K562 (cell line): ENCODE data around the gene DGKB. TPM values are rescaled to one million over a fixed set of nuclear protein-coding genes. Genes with fewer than 3 reads are reported as not detected.
A peak's percentile ranks its signal among the peaks of the same experiment; 100 is the strongest.

ENCODE experiments used
- ATAC-seq: fragments of 200-7000 bp; cut with Tn5 transposase; 3 replicates; pipeline ENCODE4 v1.9.1; 2020; ENCODE audit warnings: moderate library complexity
- BruUV-seq: library from RNA; stranded (reverse); fragments of 400-500 nt; replicated peaks from 2 replicates; lab custom pipeline; 2021; lab: Mats Ljungman, UMichigan
- CTCF ChIA-PET: fragments of 300-600 bp; formaldehyde crosslinking; extraction: SDS; loops from one replicate; lab custom pipeline; 2021; ENCODE audit warnings: low intra/inter-chr PET ratio; lab: Yijun Ruan, JAX
- POLR2A ChIA-PET: fragments of 300-600, 350-650 bp; sonication (Branson Sonifier 250); formaldehyde crosslinking; extraction: SDS; loops from one replicate; lab custom pipeline; 2021; ENCODE audit warnings: antibody characterized with exemption, inconsistent platforms; lab: Yijun Ruan, JAX
- DNase-seq, 4 experiments: peaks; one replicate each; pipeline versions ENCODE4 v3.0.0 to v3.0.0-alpha.2; 2011 to 2018; ENCODE audit warnings: low spot score in 3 of 4, mixed read lengths in 3 of 4; ENCODE audit errors: extremely low read depth in 1 of 4
- FAIRE-seq: peaks from 2 replicates; lab custom pipeline; 2011; peaks lifted over from hg19 to GRCh38; lab: Jason Lieb, UNC
- H2AFZ ChIP-seq: 2 replicates; pipeline ENCODE4 v1.6.0; 2011; ENCODE audit warnings: low read depth, low read length, control low read depth, inconsistent platforms
- H3K27ac ChIP-seq: fragments of 200-600 bp; 3 replicates; pipeline ENCODE4 v1.8.0; 2011; ENCODE audit warnings: low read depth, mild to moderate bottlenecking, control low read depth, inconsistent platforms, low read length, moderate library complexity, mixed read lengths; ENCODE audit errors: extremely low read depth
- H3K27me3 ChIP-seq, 2 experiments: fragments of 300-600 bp in 1 of 2; 2 replicates in 1 of 2; 3 replicates in 1 of 2; pipeline versions ENCODE4 v1.6.0 to v1.8.0; 2011; ENCODE audit warnings: inconsistent platforms in 2 of 2, low read length in 2 of 2, mild to moderate bottlenecking in 1 of 2, mixed read lengths in 1 of 2, moderate library complexity in 1 of 2; ENCODE audit not compliant: control insufficient read depth in 2 of 2, insufficient read depth in 2 of 2
- H3K36me3 ChIP-seq: fragments of 300-600 bp; 3 replicates; pipeline ENCODE4 v1.8.0; 2011; ENCODE audit warnings: mild to moderate bottlenecking, low read length, inconsistent platforms; ENCODE audit not compliant: control insufficient read depth, insufficient read depth
- H3K4me1 ChIP-seq, 2 experiments: fragments of 200-600 bp in 1 of 2; replicated peaks in 1 of 2; 2 replicates in 1 of 2; 3 replicates in 1 of 2; pipeline versions ENCODE4 v1.5.1 to v1.8.0; 2011; ENCODE audit warnings: inconsistent platforms in 2 of 2, low read length in 2 of 2, mild to moderate bottlenecking in 1 of 2, mixed read lengths in 1 of 2, moderate library complexity in 1 of 2; ENCODE audit not compliant: control insufficient read depth in 2 of 2, insufficient read depth in 2 of 2
- H3K4me2 ChIP-seq: 2 replicates; pipeline ENCODE4 v1.6.1; 2011; ENCODE audit warnings: low read length, control low read depth, inconsistent platforms, mixed read lengths; ENCODE audit not compliant: insufficient read depth
- H3K4me3 ChIP-seq: fragments of 200-600 bp; sonication (generic), shearing (Covaris generic); 2 replicates; pipeline ENCODE4 v1.5.1; 2016; ENCODE audit warnings: control low read depth, inconsistent platforms
- H3K79me2 ChIP-seq: fragments of 200-600 bp; 3 replicates; pipeline ENCODE4 v1.8.0; 2011; ENCODE audit warnings: low read length, inconsistent platforms; ENCODE audit not compliant: control insufficient read depth, insufficient read depth
- H3K9ac ChIP-seq, 2 experiments: 2 replicates each; pipeline versions ENCODE4 v1.6.0 to v1.6.1; 2011; ENCODE audit warnings: low read depth in 2 of 2, low read length in 2 of 2, control low read depth in 1 of 2, inconsistent platforms in 1 of 2, mild to moderate bottlenecking in 1 of 2, mixed read lengths in 1 of 2; ENCODE audit not compliant: insufficient read depth in 1 of 2
- H3K9me1 ChIP-seq: one replicate; pipeline ENCODE4 v1.6.0; 2011; ENCODE audit warnings: inconsistent platforms, mild to moderate bottlenecking, low read length, moderate library complexity; ENCODE audit not compliant: control insufficient read depth, insufficient read depth
- H3K9me3 ChIP-seq: replicated peaks from 2 replicates; pipeline ENCODE4 v1.5.1; 2011; ENCODE audit warnings: low read depth, low read length, inconsistent platforms; ENCODE audit not compliant: control insufficient read depth, insufficient read depth
- H4K20me1 ChIP-seq: replicated peaks from 2 replicates; pipeline ENCODE4 v1.6.1; 2011; ENCODE audit warnings: low read length, inconsistent platforms, mixed read lengths; ENCODE audit not compliant: control insufficient read depth, insufficient read depth
- LCOR ChIP-seq: sonication (generic); formaldehyde crosslinking; IDR thresholded peaks from 2 replicates; pipeline ENCODE4 v1.8.0; 2022; ENCODE audit warnings: mild to moderate bottlenecking, missing genetic modification reagents
- MBD1 ChIP-seq: fragments of 250-450 bp; sonication (Bioruptor Pico); IDR thresholded peaks from 2 replicates; pipeline ENCODE4 v1.8.0; 2022; ENCODE audit warnings: inconsistent platforms
- MEIS2 ChIP-seq: fragments of 450-650 bp; IDR thresholded peaks from 2 replicates; pipeline ENCODE4 v1.6.1; 2014; ENCODE audit warnings: mild to moderate bottlenecking; ENCODE audit not compliant: partially characterized antibody
- MNT ChIP-seq, 2 experiments: fragments of 450-650 bp; conservative IDR thresholded peaks; 2 replicates each; pipeline ENCODE4 v1.6.1; 2017; ENCODE audit warnings: mild to moderate bottlenecking in 2 of 2, moderate library complexity in 2 of 2
- PHB2 ChIP-seq: fragments of 450-650 bp; IDR thresholded peaks from 2 replicates; pipeline ENCODE4 v1.6.1; 2017; ENCODE audit warnings: low read depth
- POLR2H ChIP-seq: IDR thresholded peaks from 2 replicates; pipeline ENCODE4 v1.6.1; 2016; ENCODE audit warnings: missing genetic modification characterization, low read depth, mild to moderate bottlenecking, control low read depth, missing compliant biosample characterization, moderate library complexity
- RAD21 ChIP-seq, 2 experiments: fragments of 250-450 bp in 1 of 2; fragments of 450-650 bp in 1 of 2; sonication (Bioruptor Pico) in 1 of 2; formaldehyde crosslinking in 1 of 2; IDR thresholded peaks in 1 of 2; conservative IDR thresholded peaks in 1 of 2; 2 replicates each; pipeline versions ENCODE4 v1.4.0 to v1.8.0; 2020 to 2022; ENCODE audit warnings: mild to moderate bottlenecking in 2 of 2, moderate library complexity in 1 of 2
- RFX1 ChIP-seq: fragments of 450-650 bp; IDR thresholded peaks from 2 replicates; pipeline ENCODE4 v1.6.1; 2016; ENCODE audit warnings: mild to moderate bottlenecking, moderate library complexity
- SMARCA4 ChIP-seq: fragments of 450-650 bp; IDR thresholded peaks from 2 replicates; pipeline ENCODE4 v1.6.1; 2016
- TCF3 ChIP-seq: sonication (generic); formaldehyde crosslinking; IDR thresholded peaks from 2 replicates; pipeline ENCODE4 v1.4.0; 2020; ENCODE audit warnings: mild to moderate bottlenecking, missing genetic modification reagents
- ZNF3 ChIP-seq: fragments of 250-450 bp; sonication (Bioruptor Pico); IDR thresholded peaks from 2 replicates; pipeline ENCODE4 v1.5.0; 2021; ENCODE audit warnings: mild to moderate bottlenecking, moderate library complexity
- ZNF766 ChIP-seq: fragments of 200-800 bp; sonication (Bioruptor generic); conservative IDR thresholded peaks from 2 replicates; pipeline ENCODE4 v1.6.1; 2016; ENCODE audit warnings: missing genetic modification characterization, missing compliant biosample characterization
- WGBS: fragments of 100-300 bp; shearing (Covaris generic); methylation state at CpG from one replicate; pipeline ENCODE4 v1.1.6; 2016; ENCODE audit warnings: low coverage, mixed read lengths; ENCODE audit not compliant: insufficient coverage; ENCODE audit errors: missing lambda C conversion rate; 5-methylcytosine and 5-hydroxymethylcytosine counted together
- in situ Hi-C: fragments of 300-500 bp; cut with MboI; formaldehyde crosslinking; loops from 4 replicates; pipeline ENCODE4 v1.15.0; 2018; ENCODE audit warnings: inconsistent platforms, mixed read lengths
- intact Hi-C: fragments of 100-400 bp; cut with micrococcal nuclease; formaldehyde crosslinking; loops from 2 replicates; pipeline ENCODE4 v1.14.2; 2022
- polyA plus RNA-seq, 8 experiments: library from polyadenylated mRNA; depleted of rRNA in 4 of 8; stranded (reverse) in 5 of 8; unstranded in 3 of 8; fragments of >200 nt; fragmentation: Nextera tagmentation in 2 of 8; fragmentation: Illumina TruSeq in 1 of 8; extraction: Ambion mirVana in 2 of 8; extraction: Trizol in 1 of 8; gene quantifications; 2 replicates each; pipeline versions ENCODE4 v1.2.1 to v1.2.3, GENCODE V29; 2011 to 2014; ENCODE audit warnings: inconsistent platforms in 1 of 8, missing spikeins in 1 of 8
- total RNA-seq, 7 experiments: library from RNA; depleted of rRNA in 6 of 7; stranded (reverse); fragments of >200 nt in 6 of 7; fragmentation: Illumina TruSeq in 2 of 7; extraction: Trizol in 2 of 7; gene quantifications; 2 replicates each; pipeline versions ENCODE4 v1.2.1 to v1.2.3, GENCODE V29; 2011 to 2021; ENCODE audit warnings: low replicate concordance in 1 of 7

The DGKB gene
- total and polyA plus RNA-seq, 9 of the 15 experiments (the other 6 are each of a cell fraction or from before 2014, with no cell fraction given): 0.01 TPM; not detected in 8

DNA sequence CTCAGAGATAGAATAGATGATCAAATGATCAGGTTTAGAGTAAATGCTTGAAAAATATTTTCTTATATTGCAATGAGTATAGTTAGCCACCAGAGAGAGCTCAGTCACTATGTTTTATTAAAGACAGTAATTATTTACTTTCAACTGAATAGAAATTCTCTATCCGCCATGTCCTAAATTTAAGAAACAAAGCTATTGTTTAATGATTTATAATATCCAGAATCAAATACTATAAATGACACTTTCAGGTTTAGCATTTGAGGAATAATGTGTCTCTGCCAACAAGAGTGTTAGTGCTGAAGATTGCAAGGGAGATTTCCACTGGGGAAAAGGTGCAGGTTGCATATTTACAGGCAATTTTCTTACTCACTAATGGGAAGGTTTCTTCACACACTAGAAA, 184.7 kb downstream of the DGKB start:
- no peak overlapping the region for H3K9ac ChIP-seq
- no peak for DNase-seq
- no peaks in the 10 kb centered on the region for H3K4me1 ChIP-seq
- BruUV-seq: no TSS peak
- POLR2A ChIA-PET: no interaction called here
- H3K36me3 ChIP-seq: no peaks in the 10 kb centered on the region
- no peaks in the 10 kb centered on the region for H3K9me1 ChIP-seq
- in situ Hi-C loops (loop anchor here (25.0 kb wide), 1 partner anchor 1344 kb away; no protein-coding TSS in a partner anchor), intact Hi-C loops (no loop called here)
- H3K9me3 ChIP-seq: no peaks in the 10 kb centered on the region
- H3K4me2 ChIP-seq: no peak overlapping the region
- TF ChIP-seq POLR2H (tag) (no peak), RAD21 (CRISPR knock-in tag; conservative IDR thresholded peaks at IDR 0.05 in 1 of 2, IDR thresholded peaks at IDR 0.05 in 1 of 2) (peak; percentile 42 to 57; a peak in 3 of 4 replicates)
- H4K20me1 ChIP-seq: no peaks in the 10 kb centered on the region
- WGBS: 6% methylated on average over 1 of the region's 1 CpG
- no peak overlapping the region for H2AFZ ChIP-seq
- H3K79me2 ChIP-seq: no peaks in the 10 kb centered on the region
- no peak for ATAC-seq
- FAIRE-seq: no peak
- H3K27ac ChIP-seq: no peak overlapping the region
- CTCF ChIA-PET: no interaction called here
- no peak overlapping the region for H3K4me3 ChIP-seq
- no peaks in the 10 kb centered on the region for H3K27me3 ChIP-seq

- H3K4me3 ChIP-seq: no peak overlapping the region
- no peak for ATAC-seq
- no peaks in the 10 kb centered on the region for H4K20me1 ChIP-seq
- FAIRE-seq: no peak
- H3K36me3 ChIP-seq: no peaks in the 10 kb centered on the region
- H3K27ac ChIP-seq: no peak overlapping the region
- ChIA-PET CTCF (no interaction called here), POLR2A (no interaction called here)
- no peaks in the 10 kb centered on the region for H3K79me2 ChIP-seq
- no TSS peak for BruUV-seq
- H3K9me1 ChIP-seq: no peaks in the 10 kb centered on the region
- H3K4me1 ChIP-seq: no peaks in the 10 kb centered on the region
- intact Hi-C loops (no loop called here), in situ Hi-C loops (loop anchor here (25.0 kb wide), 1 partner anchor 1345 kb away; no protein-coding TSS in a partner anchor)
- no peak for DNase-seq
- H3K27me3 ChIP-seq: no peaks in the 10 kb centered on the region
- no peaks in the 10 kb centered on the region for H3K9me3 ChIP-seq
- H3K9ac ChIP-seq: no peak overlapping the region
- H2AFZ ChIP-seq: no peak overlapping the region
- no peak overlapping the region for H3K4me2 ChIP-seq
- TF ChIP-seq MBD1 (no peak), TCF3 (no peak), MNT (conservative IDR thresholded peaks at IDR 0.05) (no peak), ZNF3 (CRISPR knock-in tag) (no peak), SMARCA4 (no peak), POLR2H (tag) (no peak), ZNF766 (no peak), PHB2 (no peak), LCOR (CRISPR knock-in tag) (no peak), RFX1 (no peak), MEIS2 (no peak)
These were observed 185.4 kb downstream of the DGKB start for GRCh38 chr7:14717169-14717568.
